NCI-H2107 treated with DMSO at 0.1 percent for 48 hours (cell line): ENCODE data around the gene SPOP.

Source experiments
- DNase-seq: peaks from one replicate; lab custom pipeline; 2025; ENCODE audit not compliant: unreplicated experiment; lab: John Stamatoyannopoulos, UW

Gene SPOP

GRCh38 chr17:49618028-49618611 lies 59.8 kb downstream of the SPOP start:
- no peak for DNase-seq

DNA sequence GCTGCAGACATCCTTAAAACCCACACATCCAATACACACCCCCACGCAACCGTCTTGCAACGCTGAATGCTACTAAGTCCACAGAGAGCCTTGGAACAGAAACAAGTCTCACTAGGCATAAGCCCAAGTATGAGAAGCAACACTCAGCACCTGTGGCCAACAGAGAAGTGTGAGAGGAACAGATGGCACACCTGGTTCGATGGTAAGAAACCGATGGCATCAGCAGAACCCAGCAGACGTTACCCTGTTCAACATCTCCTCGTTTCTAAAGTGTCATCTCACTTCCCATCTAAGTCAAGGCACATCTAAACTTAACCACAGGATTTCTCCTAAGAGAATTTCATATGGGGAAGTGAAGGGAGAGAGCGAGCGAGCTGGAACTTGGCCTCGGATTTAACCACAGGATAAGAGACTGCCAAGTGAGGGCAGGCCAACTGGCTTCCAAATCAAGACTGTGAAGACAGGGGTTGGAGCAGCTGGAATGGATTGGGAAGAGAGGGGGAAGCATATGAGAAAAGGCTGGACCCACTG lies 61.2 kb downstream of the SPOP start:
- DNase-seq, result no peak

- DNase-seq, result no peak
These were observed 61.8 kb downstream of the SPOP start for GRCh38 chr17:49616086-49616485.

DNA sequence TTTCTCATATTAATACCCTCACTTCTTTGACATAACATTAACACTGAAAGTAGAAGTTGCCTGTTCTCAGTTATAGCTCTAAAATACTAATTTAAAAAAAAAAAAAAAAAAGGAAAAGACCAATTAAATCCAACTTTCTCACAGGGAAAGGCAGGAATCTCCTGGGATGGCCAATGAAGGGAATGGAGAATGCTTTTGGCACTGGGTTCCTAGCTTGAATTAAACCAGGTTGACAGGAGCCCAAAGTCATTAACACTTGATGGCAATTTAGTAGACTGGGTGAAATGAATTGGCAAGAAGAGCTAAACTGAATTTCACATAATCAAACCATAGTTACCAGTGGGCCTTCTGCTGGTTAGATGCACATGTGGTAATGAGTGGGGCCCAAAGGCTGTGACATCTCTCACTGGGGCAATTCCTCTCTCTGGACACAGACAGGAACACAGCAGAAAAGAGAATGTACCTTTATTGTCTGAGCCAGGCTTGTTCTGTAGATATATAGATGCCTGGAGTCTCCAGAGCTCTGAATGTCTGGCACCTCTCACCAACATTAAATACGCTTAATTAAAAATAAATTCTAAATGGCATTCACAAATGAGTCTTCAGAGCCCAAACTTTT lies 64.6 kb downstream of the SPOP start:
- no peak for DNase-seq

DNA sequence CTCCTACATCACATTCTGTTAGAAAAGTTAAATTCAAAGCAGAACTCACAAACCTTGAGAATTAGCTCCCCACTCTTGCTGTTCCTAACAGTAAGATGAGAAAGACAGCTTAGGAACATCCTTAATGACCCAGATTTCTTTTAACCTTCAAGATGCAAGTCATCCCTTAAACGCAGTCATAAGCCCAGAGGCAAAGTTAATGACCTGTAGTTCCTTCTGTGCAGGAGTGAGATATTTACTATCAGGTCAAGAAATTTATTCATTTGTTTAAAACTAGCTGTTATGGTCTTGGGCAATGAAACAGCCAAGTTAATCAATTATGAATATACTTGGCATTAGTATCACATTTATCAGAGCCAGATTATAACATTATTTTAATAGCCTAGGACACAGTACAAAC lies 65.2 kb downstream of the SPOP start:
- DNase-seq, result no peak

- DNase-seq, result no peak
These were observed 66.9 kb downstream of the SPOP start for GRCh38 chr17:49610883-49611584.

GRCh38 chr17:49604314-49604869 lies 73.5 kb downstream of the SPOP start:
- DNase-seq, result no peak

DNA sequence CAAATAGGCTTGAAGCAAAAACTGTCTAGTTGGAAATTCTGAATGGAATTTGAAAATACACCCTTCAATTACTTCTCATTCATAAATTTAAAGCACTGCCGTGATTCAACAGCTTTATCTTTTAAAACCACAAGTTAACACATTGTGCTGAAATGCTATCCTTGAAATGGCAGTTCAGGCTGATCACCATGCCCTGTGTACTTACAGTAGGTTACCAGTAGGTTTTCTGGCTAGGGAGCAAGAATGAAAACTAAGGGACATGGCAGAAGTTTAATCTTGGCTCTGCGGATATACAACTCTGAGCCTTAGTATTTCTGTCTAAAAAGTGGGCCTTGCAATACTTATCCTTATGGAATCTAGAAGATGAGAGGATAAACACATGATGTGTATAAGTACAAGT lies 74.2 kb downstream of the SPOP start:
- no peak for DNase-seq

DNA sequence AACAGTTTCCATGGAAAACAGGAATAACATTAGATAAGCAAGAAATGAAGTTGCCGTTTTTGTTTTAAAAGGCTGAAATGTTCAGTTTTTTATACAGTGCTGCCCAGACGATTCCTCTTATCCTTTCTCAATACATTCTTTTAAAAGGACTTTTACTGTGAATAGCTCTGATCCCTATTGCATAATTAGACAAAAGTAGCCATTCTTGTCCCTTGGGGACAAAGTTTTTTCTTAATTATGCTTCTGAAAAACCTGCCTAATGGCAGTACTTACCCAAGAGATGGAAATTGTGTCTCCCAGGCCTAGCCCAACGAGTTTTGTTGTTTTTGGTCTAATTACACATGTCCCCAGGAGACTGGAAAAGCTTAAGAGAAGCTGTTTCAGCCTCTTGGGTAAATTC lies 74.7 kb downstream of the SPOP start:
- no peak for DNase-seq

GRCh38 chr17:49602783-49603182 lies 75.1 kb downstream of the SPOP start:
- DNase-seq, result no peak

GRCh38 chr17:49600949-49601348 lies 76.9 kb downstream of the SPOP start:
- no peak for DNase-seq

GRCh38 chr17:49598918-49599317 lies 79.0 kb downstream of the SPOP start:
- no peak for DNase-seq

DNA sequence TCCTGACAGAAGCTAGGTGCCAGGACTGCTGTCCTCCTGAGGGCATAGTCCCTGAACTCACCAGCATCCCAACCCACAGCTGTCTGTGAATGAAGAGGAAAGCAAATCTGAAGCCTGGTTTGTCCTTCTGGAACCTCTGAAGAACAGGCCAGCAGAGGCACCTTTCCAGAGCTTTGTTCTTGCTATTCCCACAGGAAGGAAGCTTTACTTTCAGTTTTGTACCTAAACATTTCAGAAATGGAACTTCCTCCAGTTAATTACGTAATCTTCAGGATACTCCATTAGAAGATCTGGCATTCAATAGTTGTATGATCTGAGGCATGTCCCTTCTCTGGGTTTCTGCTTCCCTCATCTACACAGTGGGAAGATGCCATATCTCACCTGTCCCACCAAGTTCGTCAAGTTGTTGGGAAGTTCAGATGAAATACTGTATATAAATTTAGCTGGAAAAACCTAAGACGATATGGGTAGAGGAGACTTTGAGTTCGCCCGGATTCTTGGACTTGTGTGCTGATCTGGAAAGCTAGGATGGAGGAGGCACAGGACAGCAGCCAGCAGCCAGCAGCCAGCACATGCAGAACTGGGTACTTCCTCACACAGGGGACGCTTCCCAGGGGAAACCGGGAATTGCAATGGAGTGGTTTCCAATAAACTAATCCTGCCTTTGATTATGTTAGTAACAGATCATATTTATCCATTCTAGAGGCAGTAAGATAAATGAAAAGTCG lies 79.8 kb downstream of the SPOP start:
- DNase-seq, result no peak

GRCh38 chr17:49597436-49597835 lies 80.5 kb downstream of the SPOP start:
- no peak for DNase-seq

DNA sequence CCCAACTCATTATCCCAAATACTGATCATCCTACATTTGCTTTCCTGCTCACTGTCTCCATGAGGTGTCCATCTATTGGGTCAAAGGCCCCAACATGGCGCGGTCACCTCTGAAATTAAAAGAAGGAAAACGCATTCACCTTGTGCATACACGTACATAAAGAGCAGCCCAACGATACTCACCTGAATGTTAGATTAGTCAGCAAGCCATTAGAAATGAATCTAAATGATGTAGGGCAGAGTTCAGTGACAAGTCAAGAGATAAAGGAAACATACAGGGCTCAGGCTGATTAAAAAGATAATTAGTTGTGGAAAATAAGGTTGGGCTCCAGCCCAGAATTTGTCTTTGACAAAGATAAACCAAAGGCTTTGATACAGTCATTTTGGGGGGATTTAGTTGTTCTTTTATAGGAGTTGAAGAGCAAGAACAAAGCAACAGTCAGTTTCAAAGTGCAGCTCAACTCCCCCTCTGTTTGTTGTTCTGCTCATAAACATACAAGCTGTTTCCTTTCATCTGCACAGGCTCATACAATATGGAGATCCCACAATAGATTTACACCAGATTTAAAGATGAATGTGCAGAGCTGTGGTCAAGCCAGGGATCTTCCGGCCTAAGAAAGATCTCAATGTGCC lies 81.2 kb downstream of the SPOP start:
- no peak for DNase-seq

DNA sequence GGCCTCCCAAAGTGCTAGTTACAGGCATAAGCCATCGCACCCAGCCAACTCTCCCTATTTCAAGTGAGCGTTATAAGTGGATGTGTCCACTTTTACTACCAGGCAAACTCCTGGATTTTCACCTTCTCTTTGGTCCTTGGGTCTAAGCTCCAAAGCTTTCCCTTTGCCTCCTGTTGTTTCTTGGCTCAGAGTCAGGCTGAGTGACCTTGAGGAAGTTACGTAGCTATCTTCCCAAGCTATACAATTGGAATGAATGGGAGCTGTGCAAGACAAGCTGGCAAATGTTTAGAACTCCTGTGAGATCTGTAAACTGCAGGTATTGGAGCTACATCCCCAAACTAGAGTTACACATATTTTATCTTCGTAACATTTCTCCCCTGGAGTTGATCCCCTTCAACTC lies 81.9 kb downstream of the SPOP start:
- no peak for DNase-seq

DNA sequence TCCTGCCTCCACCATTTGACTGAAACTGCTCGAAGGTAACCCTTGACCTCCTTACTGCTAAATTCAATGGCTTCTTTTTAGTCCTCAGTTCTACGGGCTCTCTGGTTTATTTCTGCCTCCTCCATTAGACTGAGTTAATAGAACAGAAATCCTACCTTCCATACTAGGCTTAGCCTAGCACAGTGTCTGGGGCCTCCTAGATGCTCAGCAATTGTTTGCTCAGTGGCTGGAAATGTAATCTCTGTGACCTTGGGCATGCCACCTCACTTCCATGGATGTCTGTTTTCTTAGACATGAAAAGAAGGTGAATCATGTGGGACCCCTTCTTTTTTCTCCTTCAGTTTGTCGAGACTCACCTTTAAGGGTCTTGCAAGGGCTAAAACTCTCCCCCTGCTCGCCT lies 82.6 kb downstream of the SPOP start:
- DNase-seq, result no peak

GRCh38 chr17:49592263-49592662 lies 85.6 kb downstream of the SPOP start:
- DNase-seq, result no peak

DNA sequence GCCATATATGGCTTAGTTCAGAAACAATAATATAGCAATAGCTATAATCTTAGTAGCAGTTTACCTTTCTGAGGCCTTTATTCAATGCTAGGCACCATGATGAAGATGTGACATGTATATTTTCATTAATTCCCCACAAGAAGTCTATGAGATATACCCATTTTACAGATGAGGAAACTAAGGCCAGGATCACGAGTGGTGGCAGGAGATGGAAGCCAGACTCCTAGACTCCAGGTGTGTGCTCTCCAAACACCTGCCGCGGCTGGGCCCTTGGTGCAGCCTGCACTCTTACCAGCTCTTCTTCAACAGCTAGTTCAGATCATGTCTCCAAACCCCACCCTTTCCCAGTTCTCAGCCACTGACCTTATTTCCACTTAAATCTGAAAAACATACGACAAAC lies 87.0 kb downstream of the SPOP start:
- no peak for DNase-seq

DNA sequence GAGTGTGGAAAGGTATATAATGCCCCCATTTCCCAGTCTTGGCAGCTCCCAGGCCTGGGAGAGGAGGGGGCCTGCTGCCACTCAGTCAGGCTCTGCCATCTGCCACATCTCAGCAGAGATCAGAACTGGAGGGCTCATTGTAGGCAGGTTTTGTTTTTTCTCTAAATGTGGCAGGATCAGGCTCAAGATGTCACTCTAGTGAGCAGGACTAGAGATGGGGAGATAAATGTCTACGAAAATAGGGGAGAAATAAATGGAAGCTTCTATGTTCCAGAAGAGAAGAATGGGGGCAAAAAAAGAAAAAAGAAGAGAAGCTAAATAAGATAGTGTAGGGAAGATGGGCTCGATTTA lies 88.3 kb downstream of the SPOP start:
- no peak for DNase-seq
